A549 (cell line): ENCODE measurements around the gene FGD4. TPM values are rescaled to one million over a fixed set of nuclear protein-coding genes. Genes with fewer than 3 reads are reported as not detected.

Experiments
- ATAC-seq, 2 experiments: fragments of 200-7000 bp in 1 of 2; fragments of >200 bp in 1 of 2; cut with Nextera tagmentation in 1 of 2; cut with Tn5 transposase in 1 of 2; 3 replicates each; pipeline versions ENCODE4 v1.8.0 to v1.9.1; 2018 to 2020; ENCODE audit warnings: mild to moderate bottlenecking in 1 of 2, moderate library complexity in 1 of 2
- CTCF ChIA-PET: fragments of 300-600 bp; sonication (Branson Sonifier 250); formaldehyde crosslinking; extraction: SDS; loops from one replicate; lab custom pipeline; 2021; ENCODE audit warnings: antibody characterized with exemption, inconsistent platforms; lab: Yijun Ruan, JAX
- POLR2A ChIA-PET: fragments of 350-600 bp; formaldehyde crosslinking; extraction: SDS; loops from one replicate; lab custom pipeline; 2021; ENCODE audit warnings: antibody characterized with exemption, inconsistent platforms; lab: Yijun Ruan, JAX
- DNase-seq, 2 experiments: peaks; one replicate each; pipeline versions ENCODE4 v3.0.0 to v3.0.0-alpha.2; 2011 to 2016; ENCODE audit warnings: low read depth in 1 of 2, low spot score in 1 of 2
- FAIRE-seq: peaks from 2 replicates; lab custom pipeline; 2011; peaks lifted over from hg19 to GRCh38; lab: Jason Lieb, UNC
- H3K27ac ChIP-seq, 2 experiments: fragments of >200 bp; sonication (Bioruptor Twin); formaldehyde crosslinking; 3 replicates each; pipeline ENCODE4 v1.5.1; 2016 to 2017
- H3K4me1 ChIP-seq: fragments of >200 bp; sonication (Bioruptor Twin); formaldehyde crosslinking; 3 replicates; pipeline ENCODE4 v1.6.1; 2016
- H3K4me2 ChIP-seq: fragments of >200 bp; sonication (Bioruptor Twin); formaldehyde crosslinking; 3 replicates; pipeline ENCODE4 v1.6.1; 2016
- H3K4me3 ChIP-seq: fragments of >200 bp; sonication (Bioruptor Twin); formaldehyde crosslinking; 3 replicates; pipeline ENCODE4 v1.5.1; 2016
- H3K9me3 ChIP-seq: fragments of >200 bp; sonication (Bioruptor Twin); formaldehyde crosslinking; 3 replicates; pipeline ENCODE4 v1.6.1; 2016
- CHD2 ChIP-seq: fragments of 150-350 bp; IDR thresholded peaks from 2 replicates; pipeline ENCODE4 v1.6.1; 2014; ENCODE audit warnings: low read length; ENCODE audit not compliant: partially characterized antibody
- EHF ChIP-seq: fragments of 250-450 bp; sonication (Bioruptor Pico); IDR thresholded peaks from 2 replicates; pipeline ENCODE4 v1.5.0; 2020; ENCODE audit warnings: mild to moderate bottlenecking
- FOSB ChIP-seq: fragments of 250-450 bp; sonication (Bioruptor Pico); IDR thresholded peaks from 2 replicates; pipeline ENCODE4 v1.5.0; 2020; ENCODE audit warnings: mild to moderate bottlenecking, moderate library complexity
- FOXS1 ChIP-seq: fragments of 250-450 bp; sonication (Bioruptor Pico); IDR thresholded peaks from 2 replicates; pipeline ENCODE4 v1.5.0; 2020; ENCODE audit warnings: mild to moderate bottlenecking, moderate library complexity
- HDAC2 ChIP-seq: fragments of 200-600 bp; sonication (generic); IDR thresholded peaks from 2 replicates; pipeline ENCODE4 v1.6.1; 2016
- MAFK ChIP-seq: fragments of 450-650 bp; IDR thresholded peaks from 2 replicates; pipeline ENCODE4 v1.6.1; 2014; ENCODE audit not compliant: partially characterized antibody
- MAZ ChIP-seq: fragments of 150-350 bp; IDR thresholded peaks from 2 replicates; pipeline ENCODE4 v1.6.1; 2014; ENCODE audit warnings: antibody characterized with exemption, low read depth, low read length, borderline replicate concordance
- NPAS2 ChIP-seq: fragments of 250-450 bp; sonication (Bioruptor Pico); IDR thresholded peaks from 2 replicates; pipeline ENCODE4 v1.8.0; 2022; ENCODE audit warnings: mild to moderate bottlenecking, moderate library complexity, borderline replicate concordance
- NR3C1 ChIP-seq: fragments of >200 bp; sonication (Bioruptor Twin); formaldehyde crosslinking; IDR thresholded peaks from 3 replicates; pipeline ENCODE4 v1.6.1; 2017
- PHF8 ChIP-seq: fragments of 200-600 bp; sonication (generic); IDR thresholded peaks from 2 replicates; pipeline ENCODE4 v1.6.1; 2016; ENCODE audit warnings: low read depth, mild to moderate bottlenecking, antibody characterized with exemption, moderate library complexity, borderline replicate concordance
- RAD21 ChIP-seq, 2 experiments: fragments of >200 bp in 1 of 2; sonication (Bioruptor Twin) in 1 of 2; formaldehyde crosslinking in 1 of 2; IDR thresholded peaks in 1 of 2; conservative IDR thresholded peaks in 1 of 2; 2 replicates in 1 of 2; 3 replicates in 1 of 2; pipeline ENCODE4 v1.6.1; 2012 to 2018; ENCODE audit warnings: inconsistent platforms in 1 of 2
- SMC3 ChIP-seq: fragments of >200 bp; sonication (Bioruptor Twin); formaldehyde crosslinking; IDR thresholded peaks from 3 replicates; pipeline ENCODE4 v1.6.1; 2018; ENCODE audit warnings: inconsistent platforms
- SREBF2 ChIP-seq: fragments of 450-650 bp; IDR thresholded peaks from 2 replicates; pipeline ENCODE4 v1.6.1; 2014; ENCODE audit warnings: mild to moderate bottlenecking, moderate library complexity
- WGBS: methylation state at CpG from one replicate; pipeline ENCODE4 v1.1.6; 2017; ENCODE audit errors: missing lambda C conversion rate; 5-methylcytosine and 5-hydroxymethylcytosine counted together
- polyA plus RNA-seq, 4 experiments: library from polyadenylated mRNA; depleted of rRNA in 3 of 4; stranded (reverse); fragments of >200 nt; fragmentation: RNase III in 1 of 4; extraction: RNeasy Plus Mini Kit Qiagen cat#74134 plus additional on column Dnase treatment in 1 of 4; gene quantifications; 2 replicates in 3 of 4; 3 replicates in 1 of 4; pipeline ENCODE4 v1.2.3, GENCODE V29; 2011 to 2017
- TF ChIP-seq, protein P1 (sequence below): fragments of 150-350 bp; IDR thresholded peaks from 2 replicates; pipeline ENCODE4 v1.6.1; 2014; ENCODE audit warnings: low read depth, mild to moderate bottlenecking, low read length
- TF ChIP-seq, protein P2 (sequence below): fragments of 450-650 bp; IDR thresholded peaks from 2 replicates; pipeline ENCODE4 v1.6.1; 2014; ENCODE audit warnings: antibody characterized with exemption
- TF ChIP-seq, protein P3 (sequence below): fragments of >200 bp; sonication (Bioruptor Twin); formaldehyde crosslinking; IDR thresholded peaks from 2 replicates; pipeline ENCODE4 v1.6.1; 2016
- TF ChIP-seq, protein P4 (sequence below): fragments of >200 bp; sonication (Bioruptor Twin); formaldehyde crosslinking; IDR thresholded peaks from 3 replicates; pipeline ENCODE4 v1.6.1; 2016
- TF ChIP-seq, protein P5 (sequence below): fragments of 200-600 bp; sonication (generic); IDR thresholded peaks from 2 replicates; pipeline ENCODE4 v1.6.1; 2016; ENCODE audit warnings: antibody characterized with exemption, mild to moderate bottlenecking, moderate library complexity

The FGD4 gene
- polyA plus RNA-seq, 2 of the 4 experiments (the other 2 are of a cell fraction): 2.2 to 6.0 TPM

DNA sequence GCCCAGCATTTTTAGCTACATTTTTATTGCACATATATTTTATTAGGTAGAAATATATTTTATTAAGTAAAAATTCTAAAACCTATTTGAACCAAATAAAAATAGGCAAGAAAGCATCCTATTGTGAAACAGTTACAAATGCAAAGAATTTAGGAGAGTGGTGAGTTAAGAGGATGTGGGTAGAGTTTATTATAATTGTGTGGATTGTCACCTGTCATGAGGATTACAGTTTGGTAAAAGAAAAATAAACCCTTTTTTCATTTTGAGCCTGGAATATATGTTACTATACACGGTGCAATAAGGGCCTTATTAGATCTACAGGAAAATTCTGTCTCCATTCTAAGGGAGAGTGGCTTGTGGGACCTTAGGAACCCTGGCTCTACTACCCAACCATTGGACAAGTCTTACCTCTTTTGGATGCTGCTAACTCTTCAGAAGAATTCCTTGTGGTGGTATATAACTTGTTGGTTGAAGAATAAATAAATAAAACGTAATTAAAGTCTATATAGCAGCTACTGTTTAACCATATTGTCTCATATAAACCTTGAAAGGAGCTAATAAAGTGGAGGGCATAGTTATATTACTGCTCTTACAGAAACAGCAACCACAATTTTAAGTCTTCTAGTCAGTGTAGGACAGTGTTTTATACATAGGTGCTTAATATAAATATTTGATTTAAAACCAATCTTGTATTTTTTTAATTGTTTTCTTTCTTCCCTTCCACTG, 67.8 kb downstream of the FGD4 start (continued):
- TF ChIP-seq, protein P1, sequence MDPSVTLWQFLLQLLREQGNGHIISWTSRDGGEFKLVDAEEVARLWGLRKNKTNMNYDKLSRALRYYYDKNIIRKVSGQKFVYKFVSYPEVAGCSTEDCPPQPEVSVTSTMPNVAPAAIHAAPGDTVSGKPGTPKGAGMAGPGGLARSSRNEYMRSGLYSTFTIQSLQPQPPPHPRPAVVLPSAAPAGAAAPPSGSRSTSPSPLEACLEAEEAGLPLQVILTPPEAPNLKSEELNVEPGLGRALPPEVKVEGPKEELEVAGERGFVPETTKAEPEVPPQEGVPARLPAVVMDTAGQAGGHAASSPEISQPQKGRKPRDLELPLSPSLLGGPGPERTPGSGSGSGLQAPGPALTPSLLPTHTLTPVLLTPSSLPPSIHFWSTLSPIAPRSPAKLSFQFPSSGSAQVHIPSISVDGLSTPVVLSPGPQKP: no peak
- TF ChIP-seq, protein P2, sequence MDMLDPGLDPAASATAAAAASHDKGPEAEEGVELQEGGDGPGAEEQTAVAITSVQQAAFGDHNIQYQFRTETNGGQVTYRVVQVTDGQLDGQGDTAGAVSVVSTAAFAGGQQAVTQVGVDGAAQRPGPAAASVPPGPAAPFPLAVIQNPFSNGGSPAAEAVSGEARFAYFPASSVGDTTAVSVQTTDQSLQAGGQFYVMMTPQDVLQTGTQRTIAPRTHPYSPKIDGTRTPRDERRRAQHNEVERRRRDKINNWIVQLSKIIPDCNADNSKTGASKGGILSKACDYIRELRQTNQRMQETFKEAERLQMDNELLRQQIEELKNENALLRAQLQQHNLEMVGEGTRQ: no peak
- no peak for TF ChIP-seq NR3C1
- no peak for TF ChIP-seq PHF8
- TF ChIP-seq FOSB (CRISPR knock-in tag): no peak
- no peak for TF ChIP-seq SREBF2
- TF ChIP-seq FOXS1 (CRISPR knock-in tag): no peak

DNA sequence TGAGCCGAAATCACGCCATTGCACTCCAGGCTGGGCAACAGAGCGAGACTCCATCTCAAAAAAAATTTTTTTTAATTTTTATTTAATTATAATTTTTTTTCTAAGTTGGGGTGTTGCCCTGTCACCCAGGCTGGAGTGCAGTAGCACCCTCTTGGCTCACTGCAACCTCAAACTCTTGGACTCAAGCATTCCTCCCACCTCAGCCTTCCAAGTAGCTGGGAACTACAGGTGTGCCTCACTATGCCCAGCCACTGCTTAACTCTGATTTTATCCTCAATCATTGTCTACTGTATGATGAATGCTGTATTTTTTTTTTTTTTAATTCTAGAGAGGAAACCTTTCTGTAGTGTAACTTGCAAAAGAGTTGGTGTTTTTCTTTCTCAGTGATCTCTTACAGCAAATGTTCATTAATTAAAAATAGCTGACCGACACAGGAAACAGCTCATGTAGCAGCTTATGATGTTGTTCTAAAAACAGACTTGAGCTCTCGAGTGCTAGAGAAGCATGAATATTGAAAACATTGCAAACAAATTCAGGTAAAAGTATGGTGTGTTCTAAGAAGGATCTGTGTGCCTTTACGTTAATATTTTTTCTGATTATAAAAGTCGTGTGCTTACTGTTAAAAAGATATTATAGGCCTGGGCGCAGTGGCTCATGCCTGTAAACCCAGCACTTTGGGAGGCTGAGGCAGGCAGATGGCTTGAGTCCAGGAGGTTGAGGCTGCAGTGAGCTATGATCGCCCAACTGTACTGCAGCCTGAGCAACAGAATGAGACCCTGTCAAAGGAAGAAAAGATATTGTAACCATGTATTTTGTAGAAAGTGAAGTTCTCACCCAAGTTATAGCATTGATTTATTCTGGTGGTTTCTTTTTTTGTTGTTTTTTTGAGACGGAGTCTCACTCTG, 68.9 kb downstream of the FGD4 start:
- ChIA-PET CTCF (interaction anchor here (0.7 to 1.6 kb wide), 4 partner anchors 8 to 20 kb away, joined by 3 to 4 read pairs (median 3); no protein-coding TSS in a partner anchor), POLR2A (no interaction called here)
- Histone ChIP-seq H3K9me3 (no peaks in the 10 kb centered on the region), H3K4me1 (peaks cover 5% of the 10 kb centered on the region; the same call in 1 of the 3 replicates), H3K4me2 (no peak overlapping the region), H3K27ac (no peak overlapping the region), H3K4me3 (no peak overlapping the region)
- TF ChIP-seq PHF8 (no peak), CHD2 (no peak), FOXS1 (CRISPR knock-in tag) (no peak), MAFK (no peak), FOSB (CRISPR knock-in tag) (no peak), RAD21 (conservative IDR thresholded peaks at IDR 0.05 in 1 of 2, IDR thresholded peaks at IDR 0.05 in 1 of 2) (no peak), EHF (no peak), SMC3 (no peak), MAZ (no peak), NPAS2 (no peak), HDAC2 (no peak)
- TF ChIP-seq, protein P1: no peak
- TF ChIP-seq, protein P3, sequence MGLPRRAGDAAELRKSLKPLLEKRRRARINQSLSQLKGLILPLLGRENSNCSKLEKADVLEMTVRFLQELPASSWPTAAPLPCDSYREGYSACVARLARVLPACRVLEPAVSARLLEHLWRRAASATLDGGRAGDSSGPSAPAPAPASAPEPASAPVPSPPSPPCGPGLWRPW: no peak
- TF ChIP-seq, protein P4, sequence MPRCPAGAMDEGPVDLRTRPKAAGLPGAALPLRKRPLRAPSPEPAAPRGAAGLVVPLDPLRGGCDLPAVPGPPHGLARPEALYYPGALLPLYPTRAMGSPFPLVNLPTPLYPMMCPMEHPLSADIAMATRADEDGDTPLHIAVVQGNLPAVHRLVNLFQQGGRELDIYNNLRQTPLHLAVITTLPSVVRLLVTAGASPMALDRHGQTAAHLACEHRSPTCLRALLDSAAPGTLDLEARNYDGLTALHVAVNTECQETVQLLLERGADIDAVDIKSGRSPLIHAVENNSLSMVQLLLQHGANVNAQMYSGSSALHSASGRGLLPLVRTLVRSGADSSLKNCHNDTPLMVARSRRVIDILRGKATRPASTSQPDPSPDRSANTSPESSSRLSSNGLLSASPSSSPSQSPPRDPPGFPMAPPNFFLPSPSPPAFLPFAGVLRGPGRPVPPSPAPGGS: no peak
- TF ChIP-seq, protein P5, sequence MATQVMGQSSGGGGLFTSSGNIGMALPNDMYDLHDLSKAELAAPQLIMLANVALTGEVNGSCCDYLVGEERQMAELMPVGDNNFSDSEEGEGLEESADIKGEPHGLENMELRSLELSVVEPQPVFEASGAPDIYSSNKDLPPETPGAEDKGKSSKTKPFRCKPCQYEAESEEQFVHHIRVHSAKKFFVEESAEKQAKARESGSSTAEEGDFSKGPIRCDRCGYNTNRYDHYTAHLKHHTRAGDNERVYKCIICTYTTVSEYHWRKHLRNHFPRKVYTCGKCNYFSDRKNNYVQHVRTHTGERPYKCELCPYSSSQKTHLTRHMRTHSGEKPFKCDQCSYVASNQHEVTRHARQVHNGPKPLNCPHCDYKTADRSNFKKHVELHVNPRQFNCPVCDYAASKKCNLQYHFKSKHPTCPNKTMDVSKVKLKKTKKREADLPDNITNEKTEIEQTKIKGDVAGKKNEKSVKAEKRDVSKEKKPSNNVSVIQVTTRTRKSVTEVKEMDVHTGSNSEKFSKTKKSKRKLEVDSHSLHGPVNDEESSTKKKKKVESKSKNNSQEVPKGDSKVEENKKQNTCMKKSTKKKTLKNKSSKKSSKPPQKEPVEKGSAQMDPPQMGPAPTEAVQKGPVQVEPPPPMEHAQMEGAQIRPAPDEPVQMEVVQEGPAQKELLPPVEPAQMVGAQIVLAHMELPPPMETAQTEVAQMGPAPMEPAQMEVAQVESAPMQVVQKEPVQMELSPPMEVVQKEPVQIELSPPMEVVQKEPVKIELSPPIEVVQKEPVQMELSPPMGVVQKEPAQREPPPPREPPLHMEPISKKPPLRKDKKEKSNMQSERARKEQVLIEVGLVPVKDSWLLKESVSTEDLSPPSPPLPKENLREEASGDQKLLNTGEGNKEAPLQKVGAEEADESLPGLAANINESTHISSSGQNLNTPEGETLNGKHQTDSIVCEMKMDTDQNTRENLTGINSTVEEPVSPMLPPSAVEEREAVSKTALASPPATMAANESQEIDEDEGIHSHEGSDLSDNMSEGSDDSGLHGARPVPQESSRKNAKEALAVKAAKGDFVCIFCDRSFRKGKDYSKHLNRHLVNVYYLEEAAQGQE: no peak
- ATAC-seq (no peak), DNase-seq (no peak), FAIRE-seq (no peak)
- WGBS: 81% methylated on average over 10 of the region's 10 CpGs
